Hepatocyte (in vitro differentiated cells): ENCODE results near the gene MUCL1. TPM values are rescaled to one million over a fixed set of nuclear protein-coding genes. Genes with fewer than 3 reads are reported as not detected.

Source experiments
- DNase-seq: peaks from one replicate; pipeline ENCODE4 v3.0.0-alpha.2; 2016; ENCODE audit warnings: low spot score
- H2AFZ ChIP-seq: fragments of 200-600 bp; sonication (generic); 2 replicates; pipeline ENCODE4 v1.6.0; 2016; ENCODE audit warnings: antibody characterized with exemption, mild to moderate bottlenecking
- H3K27ac ChIP-seq: fragments of 200-600 bp; sonication (generic); 2 replicates; pipeline ENCODE4 v1.5.1; 2016; ENCODE audit warnings: mild to moderate bottlenecking
- H3K27me3 ChIP-seq: fragments of 200-600 bp; sonication (generic); 2 replicates; pipeline ENCODE4 v1.6.1; 2016
- H3K36me3 ChIP-seq: fragments of 200-600 bp; sonication (generic); replicated peaks from 2 replicates; pipeline ENCODE4 v1.5.1; 2016; ENCODE audit warnings: low read depth; ENCODE audit not compliant: insufficient read depth
- H3K4me1 ChIP-seq: fragments of 200-600 bp; sonication (generic); 2 replicates; pipeline ENCODE4 v1.5.1; 2016; ENCODE audit warnings: mild to moderate bottlenecking, moderate library complexity; ENCODE audit not compliant: insufficient read depth
- H3K4me2 ChIP-seq: fragments of 200-600 bp; sonication (generic); 2 replicates; pipeline ENCODE4 v1.6.0; 2016
- H3K4me3 ChIP-seq: fragments of 200-600 bp; sonication (generic); 2 replicates; pipeline ENCODE4 v1.5.1; 2016; ENCODE audit warnings: mild to moderate bottlenecking
- H3K79me2 ChIP-seq: fragments of 200-600 bp; sonication (generic); 2 replicates; pipeline ENCODE4 v1.6.0; 2017; ENCODE audit warnings: mild to moderate bottlenecking
- H3K9me2 ChIP-seq: fragments of 200-600 bp; sonication (generic); replicated peaks from 2 replicates; pipeline ENCODE4 v1.6.0; 2017; ENCODE audit warnings: mild to moderate bottlenecking; ENCODE audit not compliant: insufficient read depth
- H3K9me3 ChIP-seq: fragments of 200-600 bp; sonication (generic); 2 replicates; pipeline ENCODE4 v1.5.1; 2016; ENCODE audit warnings: low read depth, mild to moderate bottlenecking
- H4K20me1 ChIP-seq: fragments of 200-600 bp; sonication (generic); 2 replicates; pipeline ENCODE4 v1.6.0; 2016; ENCODE audit warnings: mild to moderate bottlenecking; ENCODE audit not compliant: insufficient read depth, poor library complexity, severe bottlenecking
- CTCF ChIP-seq: fragments of 200-600 bp; sonication (generic); IDR thresholded peaks from 2 replicates; pipeline ENCODE4 v1.5.1; 2016; ENCODE audit warnings: antibody characterized with exemption, mild to moderate bottlenecking; ENCODE audit not compliant: poor library complexity
- EZH2 ChIP-seq: fragments of 200-600 bp; sonication (generic); IDR thresholded peaks from 2 replicates; pipeline ENCODE4 v1.6.1; 2016; ENCODE audit warnings: antibody characterized with exemption, mild to moderate bottlenecking, borderline replicate concordance
- EZH2phosphoT487 ChIP-seq: fragments of 200-600 bp; sonication (generic); IDR thresholded peaks from one replicate; pipeline ENCODE4 v1.6.1; 2018; ENCODE audit warnings: antibody characterized with exemption, mild to moderate bottlenecking, low read depth, moderate library complexity; ENCODE audit not compliant: unreplicated experiment, severe bottlenecking
- WGBS: methylation state at CpG from one replicate; pipeline ENCODE4 v1.1.6; 2016; ENCODE audit warnings: low lambda C conversion rate; ENCODE audit errors: missing lambda C conversion rate; 5-methylcytosine and 5-hydroxymethylcytosine counted together
- polyA plus RNA-seq: library from polyadenylated mRNA; unstranded; fragments of >200 nt; fragmentation: Nextera tagmentation; extraction: Ambion mirVana; gene quantifications from 2 replicates; pipeline ENCODE4 v1.2.1, GENCODE V29; 2016
- total RNA-seq: library from RNA; depleted of rRNA; stranded (reverse); fragments of >200 nt; gene quantifications from 2 replicates; pipeline ENCODE4 v1.2.3, GENCODE V29; 2014

Gene MUCL1
- total RNA-seq (not detected in 2 replicates), polyA plus RNA-seq (not detected in 2 replicates)

- no peak within 1 kb of the TSS for H3K4me2 ChIP-seq
- no peaks in the 10 kb centered on the region for H3K9me2 ChIP-seq
- WGBS = 42% methylated on average over 6 of the region's 6 CpGs
- no peak within 1 kb of the TSS for H2AFZ ChIP-seq
- no peak within 1 kb of the TSS for H3K4me3 ChIP-seq
- TF ChIP-seq CTCF = peak; percentile 64
- TF ChIP-seq EZH2phosphoT487 = no peak
- no peaks in the 10 kb centered on the region for H3K79me2 ChIP-seq
- no peaks in the 10 kb centered on the region for H3K9me3 ChIP-seq
- no peaks in the 10 kb centered on the region for H3K4me1 ChIP-seq
- H4K20me1 ChIP-seq = no peaks in the 10 kb centered on the region
- no peak within 1 kb of the TSS for H3K27ac ChIP-seq
- no peaks in the 10 kb centered on the region for H3K36me3 ChIP-seq
- H3K27me3 ChIP-seq = peaks cover under 1% of the 10 kb centered on the region
- peak; percentile 80 for DNase-seq
Observed at GRCh38 chr12:54853933-54854538, at the start of gene MUCL1. MUCL1 (plus strand) TSS chr12:54854516; CDS start chr12:54854583, 67 bp downstream.

- no peak for TF ChIP-seq CTCF
- no peak for TF ChIP-seq EZH2phosphoT487
- no peak for TF ChIP-seq EZH2
- DNase-seq = no peak
Observed at GRCh38 chr12:54821676-54822075, 32.6 kb upstream of the MUCL1 start.

GRCh38 chr12:54824402-54824801, 29.9 kb upstream of the MUCL1 start:
- Histone ChIP-seq H3K4me3 (no peak overlapping the region), H3K36me3 (no peaks in the 10 kb centered on the region), H3K9me3 (no peaks in the 10 kb centered on the region), H2AFZ (no peak overlapping the region), H4K20me1 (no peaks in the 10 kb centered on the region), H3K4me2 (no peak overlapping the region), H3K4me1 (no peaks in the 10 kb centered on the region), H3K79me2 (no peaks in the 10 kb centered on the region), H3K27ac (no peak overlapping the region), H3K9me2 (no peaks in the 10 kb centered on the region), H3K27me3 (no peaks in the 10 kb centered on the region)
- no peak for TF ChIP-seq CTCF
- no peak for TF ChIP-seq EZH2phosphoT487
- TF ChIP-seq EZH2 = no peak
- DNase-seq = no peak
- WGBS = 100% methylated on average over 2 of the region's 2 CpGs

More at GRCh38 chr12:54821676-54822075, 32.6 kb upstream of the MUCL1 start:
- Histone ChIP-seq H3K4me2 (no peak overlapping the region), H3K27ac (no peak overlapping the region), H3K4me1 (no peaks in the 10 kb centered on the region), H3K79me2 (no peaks in the 10 kb centered on the region), H4K20me1 (no peaks in the 10 kb centered on the region), H3K4me3 (no peak overlapping the region), H3K9me3 (no peaks in the 10 kb centered on the region), H3K27me3 (no peaks in the 10 kb centered on the region), H3K36me3 (no peaks in the 10 kb centered on the region), H2AFZ (no peak overlapping the region), H3K9me2 (no peaks in the 10 kb centered on the region)
- 93% methylated on average over 3 of the region's 3 CpGs for WGBS
